Measurements from ENCODE around the gene LOXHD1.

- TF ChIP-seq, protein P1, sequence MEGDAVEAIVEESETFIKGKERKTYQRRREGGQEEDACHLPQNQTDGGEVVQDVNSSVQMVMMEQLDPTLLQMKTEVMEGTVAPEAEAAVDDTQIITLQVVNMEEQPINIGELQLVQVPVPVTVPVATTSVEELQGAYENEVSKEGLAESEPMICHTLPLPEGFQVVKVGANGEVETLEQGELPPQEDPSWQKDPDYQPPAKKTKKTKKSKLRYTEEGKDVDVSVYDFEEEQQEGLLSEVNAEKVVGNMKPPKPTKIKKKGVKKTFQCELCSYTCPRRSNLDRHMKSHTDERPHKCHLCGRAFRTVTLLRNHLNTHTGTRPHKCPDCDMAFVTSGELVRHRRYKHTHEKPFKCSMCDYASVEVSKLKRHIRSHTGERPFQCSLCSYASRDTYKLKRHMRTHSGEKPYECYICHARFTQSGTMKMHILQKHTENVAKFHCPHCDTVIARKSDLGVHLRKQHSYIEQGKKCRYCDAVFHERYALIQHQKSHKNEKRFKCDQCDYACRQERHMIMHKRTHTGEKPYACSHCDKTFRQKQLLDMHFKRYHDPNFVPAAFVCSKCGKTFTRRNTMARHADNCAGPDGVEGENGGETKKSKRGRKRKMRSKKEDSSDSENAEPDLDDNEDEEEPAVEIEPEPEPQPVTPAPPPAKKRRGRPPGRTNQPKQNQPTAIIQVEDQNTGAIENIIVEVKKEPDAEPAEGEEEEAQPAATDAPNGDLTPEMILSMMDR (IDR thresholded peaks at IDR 0.05), result no peak
- TF ChIP-seq POLR2AphosphoS5 (IDR thresholded peaks at IDR 0.05; ENCODE audit: low read depth, low read length) (no peak), TCF7L2 (IDR thresholded peaks at IDR 0.05; ENCODE audit: low read depth, low read length) (no peak), SIN3A (IDR thresholded peaks at IDR 0.05; ENCODE audit: borderline replicate concordance, insufficient read depth, low read depth, low read length) (no peak)
Observed at GRCh38 chr18:46447792-46448191, 209.2 kb downstream of the LOXHD1 start.

Measured in Panc1 (cell line).